Esophagus squamous epithelium (tissue), 4 donors: ENCODE measurements around the gene NACA.

Experiments used
- CTCF ChIP-seq, 6 experiments: fragments of 450-650 bp in 4 of 6; fragments of 200-600 bp in 2 of 6; sonication (generic) in 2 of 6; IDR thresholded peaks; one replicate each; pipeline ENCODE4 v1.5.1; 2016 to 2019; ENCODE audit warnings: antibody characterized with exemption in 6 of 6, mild to moderate bottlenecking in 4 of 6, moderate library complexity in 4 of 6
- POLR2A ChIP-seq, 4 donors: fragments of 450-650 bp; IDR thresholded peaks; one replicate each; pipeline ENCODE4 v1.6.1; 2017; ENCODE audit warnings: antibody characterized with exemption in 4 of 4, mild to moderate bottlenecking in 4 of 4, moderate library complexity in 3 of 4

GRCh38 chr12:56677680-56678079 lies 47.4 kb downstream of the NACA start:
- TF ChIP-seq CTCF (IDR thresholded peaks at IDR 0.05) = no peak
- TF ChIP-seq POLR2A (IDR thresholded peaks at IDR 0.05) = no peak
